IPS-20b (cell line): ENCODE measurements around the gene CLPTM1L.
"Not testable (repeated sequence)": the region's sequence is repeated elsewhere in the genome, so short reads cannot be mapped to it uniquely, and the experiment has no call there.

Experiments
- H3K27ac ChIP-seq: one replicate; pipeline ENCODE4 v1.5.1; 2013; ENCODE audit warnings: low read length
- H3K27me3 ChIP-seq: 2 replicates; pipeline ENCODE4 v1.6.1; 2013; ENCODE audit warnings: mild to moderate bottlenecking, low read length, inconsistent platforms; ENCODE audit not compliant: insufficient read depth
- H3K36me3 ChIP-seq: 2 replicates; pipeline ENCODE4 v1.6.1; 2013; ENCODE audit warnings: low read depth, mild to moderate bottlenecking, inconsistent platforms, low read length, moderate library complexity; ENCODE audit not compliant: insufficient read depth
- H3K4me1 ChIP-seq: 2 replicates; pipeline ENCODE4 v1.6.1; 2013; ENCODE audit warnings: mild to moderate bottlenecking, control low read depth, inconsistent platforms, low read length, moderate library complexity; ENCODE audit not compliant: insufficient read depth
- H3K4me3 ChIP-seq: 2 replicates; pipeline ENCODE4 v1.5.1; 2013; ENCODE audit warnings: mild to moderate bottlenecking, low read length, inconsistent platforms
- H3K9ac ChIP-seq: 2 replicates; pipeline ENCODE4 v1.6.1; 2013; ENCODE audit warnings: low read depth, mild to moderate bottlenecking, inconsistent platforms, low read length, moderate library complexity
- H3K9me3 ChIP-seq: 2 replicates; pipeline ENCODE4 v1.6.1; 2013; ENCODE audit warnings: mild to moderate bottlenecking, low read depth, low read length, inconsistent platforms; ENCODE audit not compliant: insufficient read depth

Gene CLPTM1L

GRCh38 chr5:1288439-1289335 lies 56.2 kb downstream of the CLPTM1L start:
- Histone ChIP-seq H3K36me3 (no peaks in the 10 kb centered on the region), H3K4me3 (no peak overlapping the region), H3K9me3 (no peaks in the 10 kb centered on the region), H3K27me3 (no peaks in the 10 kb centered on the region), H3K4me1 (no peaks in the 10 kb centered on the region), H3K27ac (no peak overlapping the region), H3K9ac (no peak overlapping the region)

- Histone ChIP-seq H3K9ac (no peak overlapping the region), H3K27ac (no peak overlapping the region), H3K27me3 (no peaks in the 10 kb centered on the region), H3K4me3 (no peak overlapping the region), H3K9me3 (no peaks in the 10 kb centered on the region), H3K36me3 (peaks cover 3% of the 10 kb centered on the region; the same call in 1 of the 2 replicates), H3K4me1 (no peaks in the 10 kb centered on the region)
These were observed 59.0 kb downstream of the CLPTM1L start for GRCh38 chr5:1285883-1286291.

GRCh38 chr5:1285141-1285540 lies 59.8 kb downstream of the CLPTM1L start:
- no peak overlapping the region for H3K4me3 ChIP-seq
- H3K9ac ChIP-seq: no peak overlapping the region
- no peak overlapping the region for H3K27ac ChIP-seq
- H3K36me3 ChIP-seq: peaks cover 5% of the 10 kb centered on the region; the same call in 1 of the 2 replicates
- H3K9me3 ChIP-seq: no peaks in the 10 kb centered on the region
- no peaks in the 10 kb centered on the region for H3K4me1 ChIP-seq
- H3K27me3 ChIP-seq: no peaks in the 10 kb centered on the region

GRCh38 chr5:1284336-1284970 lies 60.4 kb downstream of the CLPTM1L start:
- H3K4me3 ChIP-seq, H3K9me3 ChIP-seq, H3K9ac ChIP-seq, H3K27ac ChIP-seq, H3K27me3 ChIP-seq, H3K36me3 ChIP-seq, H3K4me1 ChIP-seq: not testable (repeated sequence)

GRCh38 chr5:1283729-1284041 lies 61.2 kb downstream of the CLPTM1L start:
- H3K36me3 ChIP-seq, H3K9ac ChIP-seq, H3K4me1 ChIP-seq, H3K4me3 ChIP-seq, H3K27me3 ChIP-seq, H3K9me3 ChIP-seq, H3K27ac ChIP-seq: not testable (repeated sequence)

GRCh38 chr5:1282993-1283728 lies 61.7 kb downstream of the CLPTM1L start:
- H3K36me3 ChIP-seq: peaks cover 11% of the 10 kb centered on the region; the same call in 1 of the 2 replicates
- not testable (repeated sequence) for H3K4me3 ChIP-seq, H3K9me3 ChIP-seq, H3K4me1 ChIP-seq, H3K27me3 ChIP-seq, H3K9ac ChIP-seq, H3K27ac ChIP-seq

- Histone ChIP-seq H3K27ac (no peak overlapping the region), H3K4me1 (no peaks in the 10 kb centered on the region), H3K9ac (no peak overlapping the region), H3K9me3 (no peaks in the 10 kb centered on the region), H3K4me3 (no peak overlapping the region), H3K27me3 (no peaks in the 10 kb centered on the region), H3K36me3 (peaks cover 15% of the 10 kb centered on the region; the same call in 1 of the 2 replicates)
These were observed 62.5 kb downstream of the CLPTM1L start for GRCh38 chr5:1282131-1282992.

GRCh38 chr5:1281038-1281882 lies 63.6 kb downstream of the CLPTM1L start:
- no peak overlapping the region for H3K4me3 ChIP-seq
- peaks cover 18% of the 10 kb centered on the region; the same call in 1 of the 2 replicates for H3K36me3 ChIP-seq
- no peaks in the 10 kb centered on the region for H3K9me3 ChIP-seq
- H3K27me3 ChIP-seq: no peaks in the 10 kb centered on the region
- H3K4me1 ChIP-seq: no peaks in the 10 kb centered on the region
- no peak overlapping the region for H3K9ac ChIP-seq
- no peak overlapping the region for H3K27ac ChIP-seq

GRCh38 chr5:1280177-1281037 lies 64.5 kb downstream of the CLPTM1L start:
- H3K27me3 ChIP-seq: no peaks in the 10 kb centered on the region
- H3K4me3 ChIP-seq: no peak overlapping the region
- H3K4me1 ChIP-seq: no peaks in the 10 kb centered on the region
- no peak overlapping the region for H3K9ac ChIP-seq
- H3K9me3 ChIP-seq: no peaks in the 10 kb centered on the region
- peaks cover 18% of the 10 kb centered on the region; the same call in 1 of the 2 replicates for H3K36me3 ChIP-seq
- no peak overlapping the region for H3K27ac ChIP-seq
